Measurements from ENCODE around the gene DHRS4.

- TF ChIP-seq CTCF (IDR thresholded peaks at IDR 0.05) (no peak), POLR2A (IDR thresholded peaks at IDR 0.05) (no peak)
These were observed 22.8 kb upstream of the DHRS4 start for GRCh38 chr14:23930742-23931141.
